H9 (cell line): ENCODE measurements around the gene EPAS1. TPM values are rescaled to one million over a fixed set of nuclear protein-coding genes. Genes with fewer than 3 reads are reported as not detected.

Source experiments
- DNase-seq: peaks from one replicate; pipeline ENCODE4 v3.0.0-alpha.2; 2017
- H2AFZ ChIP-seq: one replicate; pipeline ENCODE4 v1.6.1; 2013; ENCODE audit warnings: mild to moderate bottlenecking, low read length, control low read depth, moderate library complexity
- H2AK5ac ChIP-seq: 2 replicates; pipeline ENCODE4 v1.6.1; 2013; ENCODE audit warnings: low read length, control low read depth, mixed read lengths; ENCODE audit not compliant: insufficient read length
- H2BK120ac ChIP-seq: one replicate; pipeline ENCODE4 v1.6.1; 2013; ENCODE audit warnings: low read depth, mild to moderate bottlenecking, low read length, control low read depth, inconsistent platforms; ENCODE audit not compliant: poor library complexity, severe bottlenecking
- H2BK12ac ChIP-seq: 2 replicates; pipeline ENCODE4 v1.6.1; 2013; ENCODE audit warnings: low read length, control low read depth, mixed read lengths, low read depth; ENCODE audit not compliant: insufficient read length
- H2BK15ac ChIP-seq: 2 replicates; pipeline ENCODE4 v1.6.1; 2013; ENCODE audit warnings: low read depth, low read length, control low read depth
- H2BK20ac ChIP-seq: one replicate; pipeline ENCODE4 v1.6.1; 2013; ENCODE audit warnings: low read depth, mild to moderate bottlenecking, low read length, control low read depth, inconsistent platforms; ENCODE audit not compliant: poor library complexity, severe bottlenecking
- H2BK5ac ChIP-seq: 2 replicates; pipeline ENCODE4 v1.6.1; 2013; ENCODE audit warnings: low read length, control low read depth, mixed read lengths; ENCODE audit not compliant: insufficient read length
- H3K14ac ChIP-seq: 2 replicates; pipeline ENCODE4 v1.6.1; 2013; ENCODE audit warnings: low read length, control low read depth; ENCODE audit not compliant: insufficient read depth
- H3K18ac ChIP-seq: 2 replicates; pipeline ENCODE4 v1.6.1; 2013; ENCODE audit warnings: low read depth, mild to moderate bottlenecking, mixed read lengths, low read length, control low read depth; ENCODE audit not compliant: insufficient read length
- H3K23ac ChIP-seq: 2 replicates; pipeline ENCODE4 v1.6.1; 2013; ENCODE audit warnings: low read length, control low read depth, mixed read lengths, low read depth; ENCODE audit not compliant: insufficient read length
- H3K23me2 ChIP-seq: 2 replicates; pipeline ENCODE4 v1.6.1; 2013; ENCODE audit warnings: low read depth, mild to moderate bottlenecking, mixed read lengths, low read length, control low read depth; ENCODE audit not compliant: insufficient read length, poor library complexity, severe bottlenecking
- H3K27ac ChIP-seq: 2 replicates; pipeline ENCODE4 v1.5.1; 2013; ENCODE audit warnings: low read length, control low read depth, mixed read lengths, low read depth; ENCODE audit not compliant: insufficient read length
- H3K27me3 ChIP-seq: 2 replicates; pipeline ENCODE4 v1.6.1; 2013; ENCODE audit warnings: low read length, control low read depth, inconsistent platforms; ENCODE audit not compliant: insufficient read depth
- H3K4ac ChIP-seq: 2 replicates; pipeline ENCODE4 v1.6.1; 2013; ENCODE audit warnings: low read depth, mild to moderate bottlenecking, control low read depth, inconsistent platforms, low read length, moderate library complexity
- H3K4me1 ChIP-seq: 2 replicates; pipeline ENCODE4 v1.6.1; 2013; ENCODE audit warnings: low read length, control low read depth, inconsistent platforms; ENCODE audit not compliant: insufficient read depth
- H3K4me2 ChIP-seq: 2 replicates; pipeline ENCODE4 v1.6.1; 2013; ENCODE audit warnings: low read length, control low read depth, mixed read lengths; ENCODE audit not compliant: insufficient read length, insufficient read depth
- H3K56ac ChIP-seq: 2 replicates; pipeline ENCODE4 v1.6.1; 2013; ENCODE audit warnings: low read depth, mild to moderate bottlenecking, mixed read lengths, low read length, control low read depth; ENCODE audit not compliant: insufficient read length
- H3K79me1 ChIP-seq: 2 replicates; pipeline ENCODE4 v1.6.1; 2013; ENCODE audit warnings: low read depth, mild to moderate bottlenecking, moderate library complexity, low read length, control low read depth, inconsistent platforms; ENCODE audit not compliant: insufficient read depth, poor library complexity, severe bottlenecking
- H3K79me2 ChIP-seq: 2 replicates; pipeline ENCODE4 v1.6.1; 2013; ENCODE audit warnings: low read length, control low read depth, inconsistent platforms; ENCODE audit not compliant: insufficient read depth
- H3K9ac ChIP-seq: 2 replicates; pipeline ENCODE4 v1.6.1; 2013; ENCODE audit warnings: low read length, control low read depth, mixed read lengths; ENCODE audit not compliant: insufficient read length; ENCODE audit errors: extremely low read depth
- H3K9me3 ChIP-seq: one replicate; pipeline ENCODE4 v1.6.1; 2013; ENCODE audit warnings: low read depth, low read length, inconsistent platforms; ENCODE audit not compliant: control insufficient read depth
- H3T11ph ChIP-seq: one replicate; pipeline ENCODE4 v1.6.1; 2013; ENCODE audit warnings: mild to moderate bottlenecking, low read length, control low read depth, inconsistent platforms
- H4K20me1 ChIP-seq: one replicate; pipeline ENCODE4 v1.6.1; 2013; ENCODE audit not compliant: control insufficient read depth, insufficient read length, insufficient read depth
- H4K5ac ChIP-seq: 2 replicates; pipeline ENCODE4 v1.6.1; 2013; ENCODE audit warnings: low read depth, mild to moderate bottlenecking, mixed read lengths, low read length, control low read depth; ENCODE audit not compliant: insufficient read length
- H4K8ac ChIP-seq: replicated peaks from 2 replicates; pipeline ENCODE4 v1.6.1; 2013; ENCODE audit warnings: low read length, control low read depth, mixed read lengths, low read depth; ENCODE audit not compliant: insufficient read length
- H4K91ac ChIP-seq: 2 replicates; pipeline ENCODE4 v1.6.1; 2013; ENCODE audit warnings: low read depth, mild to moderate bottlenecking, moderate library complexity, mixed read lengths, low read length, control low read depth; ENCODE audit not compliant: insufficient read length
- H3K27ac Mint-ChIP-seq, 3 experiments: 2 replicates in 2 of 3; 3 replicates in 1 of 3; pipeline ENCODE4 v1.8.0; 2020 to 2021; ENCODE audit warnings: mixed read lengths in 3 of 3, mild to moderate bottlenecking in 1 of 3, moderate library complexity in 1 of 3
- H3K27me3 Mint-ChIP-seq: 2 replicates; pipeline ENCODE4 v1.8.0; 2021; ENCODE audit warnings: low read depth, mild to moderate bottlenecking, moderate library complexity, mixed read lengths
- H3K36me3 Mint-ChIP-seq, 3 experiments: 2 replicates in 2 of 3; 3 replicates in 1 of 3; pipeline ENCODE4 v1.8.0; 2020 to 2021; ENCODE audit warnings: low read depth in 3 of 3, mixed read lengths in 3 of 3; ENCODE audit not compliant: insufficient read depth in 1 of 3
- H3K4me1 Mint-ChIP-seq, 2 experiments: 2 replicates each; pipeline ENCODE4 v1.8.0; 2020; ENCODE audit warnings: mixed read lengths in 2 of 2
- H3K4me3 Mint-ChIP-seq, 2 experiments: 2 replicates in 1 of 2; 3 replicates in 1 of 2; pipeline ENCODE4 v1.8.0; 2020 to 2021; ENCODE audit warnings: mild to moderate bottlenecking in 2 of 2, mixed read lengths in 2 of 2, moderate library complexity in 1 of 2
- H3K9me3 Mint-ChIP-seq, 2 experiments: 2 replicates in 1 of 2; 3 replicates in 1 of 2; pipeline ENCODE4 v1.8.0; 2020; ENCODE audit warnings: mild to moderate bottlenecking in 2 of 2, mixed read lengths in 2 of 2, moderate library complexity in 1 of 2
- CTCF ChIP-seq: fragments of 200-600 bp; sonication (generic); conservative IDR thresholded peaks from 3 replicates; pipeline ENCODE4 v1.8.0; 2021; ENCODE audit warnings: antibody characterized with exemption, mild to moderate bottlenecking
- WGBS: extraction: QIAGEN DNeasy Blood & Tissue Kit; methylation state at CpG from one replicate; pipeline ENCODE4 v1.1.7; 2013; ENCODE audit warnings: missing lambda C conversion rate, low lambda C conversion rate, mixed read lengths; ENCODE audit not compliant: insufficient read length; ENCODE audit errors: extremely low coverage; 5-methylcytosine and 5-hydroxymethylcytosine counted together
- total RNA-seq: library from RNA; stranded (reverse); gene quantifications from 2 replicates; pipeline ENCODE4 v1.2.1, GENCODE V29; 2021

The EPAS1 gene
- total RNA-seq, 1 experiment from 2014 or later, result 1.1 TPM

- no peak overlapping the region for H2BK20ac ChIP-seq
- no peaks in the 10 kb centered on the region for H4K20me1 ChIP-seq
- H3K18ac ChIP-seq, result no peak overlapping the region
- no peaks in the 10 kb centered on the region for H3K9me3 Mint-ChIP-seq
- no peak overlapping the region for H3K23ac ChIP-seq
- no peak overlapping the region for H2AFZ ChIP-seq
- no peak overlapping the region for H3K14ac ChIP-seq
- peaks cover 12 to 17% of the 10 kb centered on the region in 2 experiments for H3K4me1 Mint-ChIP-seq
- H3K79me2 ChIP-seq, result no peaks in the 10 kb centered on the region
- H3K23me2 ChIP-seq, result no peaks in the 10 kb centered on the region
- no peak overlapping the region for H3K4me3 Mint-ChIP-seq
- H2BK12ac ChIP-seq, result no peak overlapping the region
- no peaks in the 10 kb centered on the region for H3K27me3 ChIP-seq
- H3K27ac Mint-ChIP-seq, result peak overlapping the region in 1 of 3 experiments; percentile 87; a peak in 1 of 7 replicates
- H3K27me3 Mint-ChIP-seq, result peaks cover 14% of the 10 kb centered on the region
- H4K5ac ChIP-seq, result no peak overlapping the region
- no peaks in the 10 kb centered on the region for H3K79me1 ChIP-seq
- H2BK120ac ChIP-seq, result no peak overlapping the region
- H2BK15ac ChIP-seq, result no peak overlapping the region
- H3K9me3 ChIP-seq, result no peaks in the 10 kb centered on the region
- H4K8ac ChIP-seq, result no peak overlapping the region
- no peak overlapping the region for H3K4me2 ChIP-seq
- H3K4ac ChIP-seq, result no peak overlapping the region
- no peaks in the 10 kb centered on the region; the same call in 1 of the 2 replicates for H3K4me1 ChIP-seq
- no peaks in the 10 kb centered on the region for H3K36me3 Mint-ChIP-seq
- no peak for DNase-seq
- no peak overlapping the region for H3T11ph ChIP-seq
- no peak overlapping the region for H3K56ac ChIP-seq
- no peak overlapping the region for H4K91ac ChIP-seq
- TF ChIP-seq CTCF, result no peak
- WGBS, result no CpG with 5 or more reads among the region's 5 CpGs
- H2AK5ac ChIP-seq, result no peak overlapping the region
- no peak overlapping the region for H3K9ac ChIP-seq
- no peak overlapping the region for H2BK5ac ChIP-seq
- H3K27ac ChIP-seq, result no peak overlapping the region
These were observed 12.4 kb upstream of the EPAS1 start for GRCh38 chr2:46284796-46285195.
